GM18498 (cell line): ENCODE measurements around the gene MGAT4C.
"Not testable (repeated sequence)": the region's sequence is repeated elsewhere in the genome, so short reads cannot be mapped to it uniquely, and the experiment has no call there.

Source experiments
- ATAC-seq: cut with Tn5 transposase; IDR thresholded peaks from one replicate; pipeline ENCODE4 v1.9.1; 2021; ENCODE audit warnings: mild to moderate bottlenecking, moderate library complexity; ENCODE audit not compliant: unreplicated experiment

MGAT4C gene

GRCh38 chr12:86139671-86140070 is 116.5 kb downstream of the MGAT4C start:
- no peak for ATAC-seq

GRCh38 chr12:86138770-86139169 is 117.4 kb downstream of the MGAT4C start:
- ATAC-seq, result no peak

- ATAC-seq, result no peak
Observed at GRCh38 chr12:86137936-86138335, 118.3 kb downstream of the MGAT4C start.

GRCh38 chr12:86134561-86134960 is 121.6 kb downstream of the MGAT4C start:
- no peak for ATAC-seq

GRCh38 chr12:86126900-86127299 is 129.3 kb downstream of the MGAT4C start:
- not testable (repeated sequence) for ATAC-seq

- no peak for ATAC-seq
Observed at GRCh38 chr12:86122846-86123468, 133.2 kb downstream of the MGAT4C start.

GRCh38 chr12:86118161-86118560 is 138.0 kb downstream of the MGAT4C start:
- ATAC-seq, result no peak

- ATAC-seq, result no peak
Observed at GRCh38 chr12:86117711-86118110, 138.5 kb downstream of the MGAT4C start.

GRCh38 chr12:86104087-86104486 is 152.1 kb downstream of the MGAT4C start:
- no peak for ATAC-seq

GRCh38 chr12:86097161-86097560 is 159.0 kb downstream of the MGAT4C start:
- no peak for ATAC-seq

- ATAC-seq, result no peak
Observed at GRCh38 chr12:86091681-86092080, 164.5 kb downstream of the MGAT4C start.

- no peak for ATAC-seq
Observed at GRCh38 chr12:86081843-86082242, 174.3 kb downstream of the MGAT4C start.

GRCh38 chr12:86059052-86059451 is 197.1 kb downstream of the MGAT4C start:
- not testable (repeated sequence) for ATAC-seq

- ATAC-seq, result no peak
Observed at GRCh38 chr12:86057092-86057845, 198.9 kb downstream of the MGAT4C start.

GRCh38 chr12:86052921-86053320 is 203.3 kb downstream of the MGAT4C start:
- no peak for ATAC-seq

- ATAC-seq, result no peak
Observed at GRCh38 chr12:86050010-86050409, 206.2 kb downstream of the MGAT4C start.

- ATAC-seq, result no peak
Observed at GRCh38 chr12:86044396-86044795, 211.8 kb downstream of the MGAT4C start.

- ATAC-seq, result no peak
Observed at GRCh38 chr12:86042062-86042461, 214.1 kb downstream of the MGAT4C start.

GRCh38 chr12:86018361-86018760 is 237.8 kb downstream of the MGAT4C start:
- ATAC-seq, result no peak

- ATAC-seq, result no peak
Observed at GRCh38 chr12:86015026-86015425, 241.2 kb downstream of the MGAT4C start.

- no peak for ATAC-seq
Observed at GRCh38 chr12:86006727-86007126, 249.5 kb downstream of the MGAT4C start.

GRCh38 chr12:85998074-85998473 is 258.1 kb downstream of the MGAT4C start:
- no peak for ATAC-seq

- ATAC-seq, result no peak
Observed at GRCh38 chr12:85996280-85996679, 259.9 kb downstream of the MGAT4C start.
